ENCODE results near the gene OSTN. TPM values are rescaled to one million over a fixed set of nuclear protein-coding genes. Genes with fewer than 3 reads are reported as not detected.

Gene OSTN
- total RNA-seq, 1 experiment from 2014 or later: not detected

- Histone ChIP-seq H3K4me1 (ENCODE audit: control insufficient read depth in 1 of 2, insufficient read depth in 2 of 2, low read length in 2 of 2) (peaks cover 0 to 3% of the 10 kb centered on the region in 2 experiments; a peak in 1 of 4 replicates), H3K4me2 (ENCODE audit: low read length) (no peak overlapping the region), H3K27me3 (ENCODE audit: insufficient read depth, low read length) (no peaks in the 10 kb centered on the region), H4K20me1 (ENCODE audit: insufficient read depth) (no peaks in the 10 kb centered on the region), H3K79me2 (ENCODE audit: insufficient read depth, low read length) (no peaks in the 10 kb centered on the region), H3K9me3 (ENCODE audit: control insufficient read depth in 1 of 2, insufficient read depth in 1 of 2, low read depth in 1 of 2, low read length in 2 of 2) (no peaks in the 10 kb centered on the region), H3K36me3 (ENCODE audit: control insufficient read depth in 1 of 2, insufficient read depth in 2 of 2, low read length in 2 of 2) (no peaks in the 10 kb centered on the region), H3K9ac (ENCODE audit: low read length) (no peak overlapping the region), H3K9me2 (ENCODE audit: insufficient read depth) (no peaks in the 10 kb centered on the region), H2AFZ (ENCODE audit: low read depth, low read length, poor library complexity, severe bottlenecking) (no peak overlapping the region), H3K4me3 (replicated peaks in 1 of 2; ENCODE audit: low read depth in 1 of 2, low read length in 2 of 2) (no peak overlapping the region), H3K27ac (ENCODE audit: low read depth, low read length) (no peak overlapping the region)
- no peak for ATAC-seq
- ChIA-PET CTCF (interaction anchor here (0.7 kb wide), 1 partner anchor 165 kb away, joined by 3 read pairs; no protein-coding TSS in a partner anchor), RAD21 (ENCODE audit: low non-redundant PET in 1 of 2, low total read pairs in 2 of 2, uncharacterized antibody in 2 of 2, unreplicated experiment in 2 of 2) (no interaction called here), POLR2A (no interaction called here)
- TF ChIP-seq TCF7L2 (IDR thresholded peaks at IDR 0.05; ENCODE audit: borderline replicate concordance, extremely low read depth, insufficient read depth, insufficient read length) (no peak), FOSL1 (IDR thresholded peaks at IDR 0.05; ENCODE audit: low read depth) (no peak), SP1 (IDR thresholded peaks at IDR 0.05; ENCODE audit: low read depth) (no peak), ZNF274 (IDR thresholded peaks at IDR 0.05; ENCODE audit: low read depth, low read length) (no peak), POLR2A (IDR thresholded peaks at IDR 0.05; ENCODE audit: borderline replicate concordance, extremely low read depth, insufficient read depth, insufficient read length) (no peak), SRF (IDR thresholded peaks at IDR 0.05; ENCODE audit: low read depth) (no peak), EGR1 (IDR thresholded peaks at IDR 0.05; ENCODE audit: low read depth) (no peak), SIN3A (IDR thresholded peaks at IDR 0.05; ENCODE audit: low read depth) (no peak)
- BruUV-seq (replicated peaks): no TSS peak
- intact Hi-C loops (cut with micrococcal nuclease): no loop called here
- no peak for DNase-seq (ENCODE audit: low read depth, low spot score)
These were observed 57.4 kb downstream of the OSTN start for GRCh38 chr3:191256405-191256804.

DNA sequence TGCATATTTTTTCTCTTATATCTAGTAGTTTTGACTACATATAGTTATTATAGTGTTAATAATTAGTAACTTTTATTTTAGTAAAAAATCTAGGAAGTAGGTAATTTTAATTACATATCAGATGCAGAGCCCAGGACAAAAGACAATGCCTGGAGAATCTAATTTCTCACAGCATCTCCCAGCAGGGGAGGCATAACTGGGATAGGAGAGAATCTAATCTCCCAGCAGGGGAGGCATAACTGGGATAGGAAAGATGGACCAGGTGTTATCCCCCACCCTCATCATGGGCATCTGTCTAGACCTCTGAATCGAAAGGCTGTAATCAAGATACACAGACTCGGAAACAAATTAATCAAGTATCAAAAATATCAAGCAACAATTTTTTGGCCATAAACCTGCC lies 58.2 kb downstream of the OSTN start:
- intact Hi-C loops (cut with micrococcal nuclease): no loop called here
- no peak overlapping the region for H3K27ac ChIP-seq (ENCODE audit: low read depth, low read length)
- H3K4me1 ChIP-seq (ENCODE audit: control insufficient read depth in 1 of 2, insufficient read depth in 2 of 2, low read length in 2 of 2): peaks cover 0 to 3% of the 10 kb centered on the region in 2 experiments; a peak in 1 of 4 replicates
- RAD21 ChIA-PET (ENCODE audit: low non-redundant PET in 1 of 2, low total read pairs in 2 of 2, uncharacterized antibody in 2 of 2, unreplicated experiment in 2 of 2): no interaction called here
- H3K79me2 ChIP-seq (ENCODE audit: insufficient read depth, low read length): no peaks in the 10 kb centered on the region
- H3K9me2 ChIP-seq (ENCODE audit: insufficient read depth): no peaks in the 10 kb centered on the region
- no peak overlapping the region for H3K9ac ChIP-seq (ENCODE audit: low read length)
- no peaks in the 10 kb centered on the region for H3K36me3 ChIP-seq (ENCODE audit: control insufficient read depth in 1 of 2, insufficient read depth in 2 of 2, low read length in 2 of 2)
- no peak for DNase-seq (ENCODE audit: low read depth, low spot score)
- H3K27me3 ChIP-seq (ENCODE audit: insufficient read depth, low read length): no peaks in the 10 kb centered on the region
- H4K20me1 ChIP-seq (ENCODE audit: insufficient read depth): no peaks in the 10 kb centered on the region
- H2AFZ ChIP-seq (ENCODE audit: low read depth, low read length, poor library complexity, severe bottlenecking): no peak overlapping the region
- H3K9me3 ChIP-seq (ENCODE audit: control insufficient read depth in 1 of 2, insufficient read depth in 1 of 2, low read depth in 1 of 2, low read length in 2 of 2): no peaks in the 10 kb centered on the region
- H3K4me3 ChIP-seq (replicated peaks in 1 of 2; ENCODE audit: low read depth in 1 of 2, low read length in 2 of 2): no peak overlapping the region
- CTCF ChIA-PET: no interaction called here
- H3K4me2 ChIP-seq (ENCODE audit: low read length): no peak overlapping the region
- POLR2A ChIA-PET: no interaction called here
- no peak for ATAC-seq
- no TSS peak for BruUV-seq (replicated peaks)
- TF ChIP-seq SRF (IDR thresholded peaks at IDR 0.05; ENCODE audit: low read depth) (no peak), RAD21 (IDR thresholded peaks at IDR 0.05; ENCODE audit: low read depth) (no peak), SIN3A (IDR thresholded peaks at IDR 0.05; ENCODE audit: low read depth) (no peak), ZNF274 (IDR thresholded peaks at IDR 0.05; ENCODE audit: low read depth, low read length) (no peak), ELF1 (IDR thresholded peaks at IDR 0.05; ENCODE audit: borderline replicate concordance, low read depth) (no peak), CTCF (IDR thresholded peaks at IDR 0.05 in 2 of 3, conservative IDR thresholded peaks at IDR 0.05 in 1 of 3; ENCODE audit: borderline replicate concordance in 1 of 3, insufficient read depth in 1 of 3, low read depth in 2 of 3, low read length in 2 of 3) (no peak), CEBPB (IDR thresholded peaks at IDR 0.05; ENCODE audit: low read depth) (no peak), POLR2A (IDR thresholded peaks at IDR 0.05; ENCODE audit: borderline replicate concordance, extremely low read depth, insufficient read depth, insufficient read length) (no peak), POLR2AphosphoS5 (IDR thresholded peaks at IDR 0.05; ENCODE audit: low read depth, low read length) (no peak), ZFX (IDR thresholded peaks at IDR 0.05) (no peak), EGR1 (IDR thresholded peaks at IDR 0.05; ENCODE audit: low read depth) (no peak), FOSL1 (IDR thresholded peaks at IDR 0.05; ENCODE audit: low read depth) (no peak), YY1 (IDR thresholded peaks at IDR 0.05; ENCODE audit: extremely low read depth, insufficient replicate concordance, low read depth, low read length) (no peak), JUND (IDR thresholded peaks at IDR 0.05) (no peak)
- TF ChIP-seq, protein P1, sequence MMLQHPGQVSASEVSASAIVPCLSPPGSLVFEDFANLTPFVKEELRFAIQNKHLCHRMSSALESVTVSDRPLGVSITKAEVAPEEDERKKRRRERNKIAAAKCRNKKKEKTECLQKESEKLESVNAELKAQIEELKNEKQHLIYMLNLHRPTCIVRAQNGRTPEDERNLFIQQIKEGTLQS (IDR thresholded peaks at IDR 0.05): no peak
- TF ChIP-seq, protein P2, sequence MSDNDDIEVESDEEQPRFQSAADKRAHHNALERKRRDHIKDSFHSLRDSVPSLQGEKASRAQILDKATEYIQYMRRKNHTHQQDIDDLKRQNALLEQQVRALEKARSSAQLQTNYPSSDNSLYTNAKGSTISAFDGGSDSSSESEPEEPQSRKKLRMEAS (IDR thresholded peaks at IDR 0.05): no peak

All from HCT116 (cell line).